Measurements from ENCODE around the gene CTNNA3. TPM values are rescaled to one million over a fixed set of nuclear protein-coding genes. Genes with fewer than 3 reads are reported as not detected.

CTNNA3 gene
- total RNA-seq, 1 experiment from 2014 or later: 0.20 TPM

- no peaks in the 10 kb centered on the region for H3K9me3 Mint-ChIP-seq (ENCODE audit: unreplicated experiment)
- CTCF ChIA-PET: no interaction called here
- no TSS peak for BruUV-seq (replicated peaks)
Observed at GRCh38 chr10:66842867-66843266, 853.1 kb downstream of the CTNNA3 start.

GRCh38 chr10:66842371-66842770, 853.6 kb downstream of the CTNNA3 start:
- H3K36me3 Mint-ChIP-seq (ENCODE audit: insufficient read depth, unreplicated experiment): no peaks in the 10 kb centered on the region
- DNase-seq: no peak
- Histone ChIP-seq H3K4me1 (no peaks in the 10 kb centered on the region), H3K4me3 (ENCODE audit: low read depth, low read length) (no peak overlapping the region), H3K27me3 (replicated peaks; ENCODE audit: control insufficient read depth, insufficient read depth, low read length) (no peaks in the 10 kb centered on the region), H3K36me3 (ENCODE audit: control insufficient read depth, insufficient read depth, low read length) (no peaks in the 10 kb centered on the region), H3K9me3 (no peaks in the 10 kb centered on the region)
- BruUV-seq (replicated peaks): no TSS peak
- ChIA-PET POLR2A (no interaction called here), CTCF (no interaction called here)
- H3K27me3 Mint-ChIP-seq (ENCODE audit: insufficient read depth, unreplicated experiment): peaks cover 4% of the 10 kb centered on the region
- H3K4me3 Mint-ChIP-seq (ENCODE audit: unreplicated experiment): no peak overlapping the region
- no peaks in the 10 kb centered on the region for H3K4me1 Mint-ChIP-seq (ENCODE audit: low read depth, unreplicated experiment)
- TF ChIP-seq CTCF (IDR thresholded peaks at IDR 0.05; ENCODE audit: insufficient read depth in 1 of 2, low read depth in 1 of 2, low read length in 1 of 2, severe bottlenecking in 1 of 2, unreplicated experiment in 1 of 2): no peak
- H3K27ac Mint-ChIP-seq (ENCODE audit: unreplicated experiment): no peak overlapping the region
- intact Hi-C loops (cut with micrococcal nuclease; ENCODE audit: unreplicated experiment): no loop called here
- H3K9me3 Mint-ChIP-seq (ENCODE audit: unreplicated experiment): no peaks in the 10 kb centered on the region

More at GRCh38 chr10:66842867-66843266, 853.1 kb downstream of the CTNNA3 start:
- H3K27ac Mint-ChIP-seq (ENCODE audit: unreplicated experiment): no peak overlapping the region
- DNase-seq: no peak
- intact Hi-C loops (cut with micrococcal nuclease; ENCODE audit: unreplicated experiment): no loop called here
- no peak overlapping the region for H3K4me3 Mint-ChIP-seq (ENCODE audit: unreplicated experiment)
- Histone ChIP-seq H3K4me3 (ENCODE audit: low read depth, low read length) (no peak overlapping the region), H3K4me1 (no peaks in the 10 kb centered on the region), H3K36me3 (ENCODE audit: control insufficient read depth, insufficient read depth, low read length) (no peaks in the 10 kb centered on the region), H3K27me3 (replicated peaks; ENCODE audit: control insufficient read depth, insufficient read depth, low read length) (no peaks in the 10 kb centered on the region), H3K9me3 (no peaks in the 10 kb centered on the region)
- no peaks in the 10 kb centered on the region for H3K36me3 Mint-ChIP-seq (ENCODE audit: insufficient read depth, unreplicated experiment)
- POLR2A ChIA-PET: no interaction called here
- no peaks in the 10 kb centered on the region for H3K4me1 Mint-ChIP-seq (ENCODE audit: low read depth, unreplicated experiment)
- TF ChIP-seq CTCF (IDR thresholded peaks at IDR 0.05; ENCODE audit: insufficient read depth in 1 of 2, low read depth in 1 of 2, low read length in 1 of 2, severe bottlenecking in 1 of 2, unreplicated experiment in 1 of 2): no peak
- peaks cover 4% of the 10 kb centered on the region for H3K27me3 Mint-ChIP-seq (ENCODE audit: insufficient read depth, unreplicated experiment)

- Mint-ChIP-seq H3K4me3 (ENCODE audit: unreplicated experiment) (no peak overlapping the region), H3K4me1 (ENCODE audit: low read depth, unreplicated experiment) (no peaks in the 10 kb centered on the region), H3K27ac (ENCODE audit: unreplicated experiment) (no peak overlapping the region), H3K9me3 (ENCODE audit: unreplicated experiment) (no peaks in the 10 kb centered on the region), H3K27me3 (ENCODE audit: insufficient read depth, unreplicated experiment) (peaks cover 4% of the 10 kb centered on the region), H3K36me3 (ENCODE audit: insufficient read depth, unreplicated experiment) (no peaks in the 10 kb centered on the region)
- DNase-seq: no peak
- Histone ChIP-seq H3K9me3 (no peaks in the 10 kb centered on the region), H3K4me1 (no peaks in the 10 kb centered on the region), H3K4me3 (ENCODE audit: low read depth, low read length) (no peak overlapping the region), H3K27me3 (replicated peaks; ENCODE audit: control insufficient read depth, insufficient read depth, low read length) (no peaks in the 10 kb centered on the region), H3K36me3 (ENCODE audit: control insufficient read depth, insufficient read depth, low read length) (no peaks in the 10 kb centered on the region)
- TF ChIP-seq CTCF (IDR thresholded peaks at IDR 0.05; ENCODE audit: insufficient read depth in 1 of 2, low read depth in 1 of 2, low read length in 1 of 2, severe bottlenecking in 1 of 2, unreplicated experiment in 1 of 2): no peak
- ChIA-PET CTCF (no interaction called here), POLR2A (no interaction called here)
- no TSS peak for BruUV-seq (replicated peaks)
- intact Hi-C loops (cut with micrococcal nuclease; ENCODE audit: unreplicated experiment): no loop called here
Observed at GRCh38 chr10:66838656-66839055, 857.3 kb downstream of the CTNNA3 start.

Measured in Caco-2 (cell line).